SH-SY5Y (cell line): ENCODE data around the gene SLC45A3.

Experiments used
- GATA2 ChIP-seq: IDR thresholded peaks from 2 replicates; pipeline ENCODE4 v1.6.1; 2011; ENCODE audit warnings: mild to moderate bottlenecking, low read depth, low read length
- GATA3 ChIP-seq: IDR thresholded peaks from 2 replicates; pipeline ENCODE4 v1.6.1; 2011; ENCODE audit warnings: low read depth, mild to moderate bottlenecking, low read length, moderate library complexity

Gene SLC45A3

DNA sequence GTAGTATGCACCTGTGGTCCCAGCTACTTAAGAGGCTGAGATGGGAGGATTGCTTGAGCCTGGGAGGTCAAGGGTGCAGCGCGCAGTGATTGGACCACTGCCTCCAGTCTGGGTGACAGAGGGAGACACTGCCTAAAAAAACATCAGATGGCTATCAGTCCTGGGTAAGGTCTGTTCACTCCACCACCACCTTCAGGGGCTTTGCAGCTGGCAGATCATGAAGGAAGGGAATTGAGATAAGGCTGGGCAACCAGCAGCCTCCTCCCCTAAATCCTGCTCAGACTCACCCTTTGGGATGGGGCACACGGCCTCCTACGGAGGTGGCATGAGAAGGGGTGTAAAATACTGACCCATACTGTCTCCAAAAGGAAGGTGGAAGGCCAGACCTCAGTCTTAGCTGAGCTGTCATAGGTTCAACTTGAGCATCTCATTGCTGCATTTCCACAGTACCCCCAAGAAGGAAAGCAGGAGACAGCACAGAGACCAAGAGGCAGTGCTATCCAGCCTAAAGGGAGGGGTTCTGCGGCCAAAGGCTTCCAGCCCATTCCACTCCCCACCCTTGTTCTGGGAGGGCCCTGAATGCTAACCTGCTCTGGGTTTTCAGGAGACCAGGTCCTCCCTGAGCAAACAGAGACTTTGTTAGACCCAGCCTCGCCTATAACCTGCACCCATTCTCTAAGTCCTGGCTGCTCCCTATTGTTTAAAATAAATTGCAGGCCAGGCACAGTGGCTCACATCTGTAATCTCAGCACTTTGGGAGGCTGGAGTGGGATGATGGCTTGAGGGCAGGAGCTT lies 13.7 kb downstream of the SLC45A3 start:
- TF ChIP-seq GATA2, result peak; percentile 83
- TF ChIP-seq GATA3, result no peak

DNA sequence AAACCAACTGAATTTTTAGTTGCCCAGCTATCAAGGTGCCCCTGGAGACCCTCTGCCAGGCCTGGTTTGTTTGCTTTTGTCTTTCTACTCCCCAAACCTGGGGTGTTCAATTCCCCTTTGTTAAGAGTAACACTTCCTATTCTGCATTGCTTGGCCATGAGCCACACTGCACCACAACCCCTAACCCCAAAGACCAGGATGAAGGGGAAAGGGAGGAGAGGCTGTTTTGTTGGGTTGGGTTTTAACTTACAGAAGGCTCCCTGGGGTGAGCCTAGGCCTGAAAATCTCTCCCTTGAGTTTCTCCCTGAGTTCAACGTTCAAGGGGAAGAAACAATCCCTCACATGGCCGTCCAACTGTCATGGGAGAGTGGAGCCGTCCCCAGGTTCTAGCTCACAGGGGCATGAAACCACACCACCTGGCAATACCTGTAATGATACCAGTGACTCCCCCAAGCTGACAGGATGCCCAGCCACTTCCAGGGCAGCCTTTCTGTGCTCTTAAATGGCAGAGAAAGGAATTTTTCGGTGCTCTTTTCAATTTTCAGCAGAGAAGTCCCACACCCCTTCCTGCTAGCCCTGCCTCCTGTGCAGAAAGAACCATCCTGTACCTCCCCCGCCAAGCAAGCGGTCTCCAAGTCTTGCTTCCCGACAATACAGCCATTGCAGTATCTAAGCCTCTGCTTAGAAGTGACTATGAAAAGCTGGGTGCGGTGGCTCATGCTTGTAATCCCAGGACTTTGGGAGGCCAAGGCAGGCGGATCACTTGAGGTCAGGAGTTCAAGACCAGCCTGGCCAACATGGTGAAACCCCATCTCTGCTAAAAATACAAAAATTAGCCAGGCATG lies 14.9 kb downstream of the SLC45A3 start:
- TF ChIP-seq GATA3 (no peak), GATA2 (no peak)

DNA sequence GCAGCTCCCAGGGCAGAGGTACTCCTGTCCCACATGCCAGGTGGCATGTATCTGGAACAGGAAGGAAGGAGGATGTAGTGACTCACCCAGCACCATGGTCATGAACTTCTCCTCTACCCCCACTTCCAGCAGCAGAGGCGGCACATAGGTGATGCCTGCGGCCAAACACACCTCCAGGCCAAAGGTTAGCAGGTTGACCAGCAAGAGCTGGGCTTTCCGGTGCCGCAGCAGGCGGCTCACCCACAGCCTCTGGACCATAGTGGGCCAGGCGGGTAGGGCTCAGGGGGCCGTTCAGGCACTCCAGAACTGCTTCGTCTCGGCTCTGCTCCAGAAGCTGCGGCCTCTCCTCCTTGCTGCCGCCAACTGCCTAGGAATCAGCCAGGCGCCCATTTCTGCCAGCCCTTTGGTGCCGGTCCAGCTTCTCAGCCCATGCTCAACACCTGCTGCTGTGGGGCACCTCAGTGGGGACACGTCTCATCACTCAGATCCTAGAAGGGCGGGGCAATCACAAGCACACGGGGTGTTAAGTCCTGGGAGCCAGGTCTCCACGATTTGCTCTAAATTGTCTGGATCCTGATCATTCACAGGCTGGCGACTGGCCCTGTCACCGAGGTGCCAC lies 15.8 kb downstream of the SLC45A3 start:
- TF ChIP-seq GATA2, result no peak

DNA sequence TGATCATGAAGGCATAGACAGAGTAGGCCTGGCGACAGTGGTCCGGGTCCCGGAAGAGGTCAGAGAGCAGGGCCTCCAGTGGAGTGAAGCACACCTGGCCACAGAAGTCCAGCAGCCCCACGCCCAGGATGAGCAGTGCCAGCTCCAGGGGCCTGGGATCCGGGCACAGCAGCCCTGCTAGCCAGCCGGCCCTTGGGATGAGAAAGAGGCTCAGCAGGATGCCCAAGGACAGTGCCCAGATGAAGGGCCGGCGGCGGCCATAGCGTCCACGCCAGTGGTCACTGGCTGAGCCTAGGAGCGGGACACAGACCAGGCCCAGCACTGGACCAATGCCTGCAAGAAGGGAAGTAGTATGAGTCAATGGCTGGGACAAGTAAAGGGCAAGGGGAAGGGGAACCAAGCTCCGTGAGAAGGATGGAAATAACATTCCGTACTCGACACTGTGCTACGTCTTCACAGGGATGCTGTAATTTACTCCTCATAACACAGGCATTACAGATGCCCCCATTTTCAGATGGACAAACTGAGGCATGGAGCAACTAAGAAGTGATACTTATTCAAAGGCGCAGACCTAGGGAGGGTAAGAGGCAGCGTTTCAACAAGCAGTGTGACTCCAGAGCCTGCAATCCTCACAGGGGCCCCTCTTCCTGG lies 16.9 kb downstream of the SLC45A3 start:
- no peak for TF ChIP-seq GATA3
- no peak for TF ChIP-seq GATA2

DNA sequence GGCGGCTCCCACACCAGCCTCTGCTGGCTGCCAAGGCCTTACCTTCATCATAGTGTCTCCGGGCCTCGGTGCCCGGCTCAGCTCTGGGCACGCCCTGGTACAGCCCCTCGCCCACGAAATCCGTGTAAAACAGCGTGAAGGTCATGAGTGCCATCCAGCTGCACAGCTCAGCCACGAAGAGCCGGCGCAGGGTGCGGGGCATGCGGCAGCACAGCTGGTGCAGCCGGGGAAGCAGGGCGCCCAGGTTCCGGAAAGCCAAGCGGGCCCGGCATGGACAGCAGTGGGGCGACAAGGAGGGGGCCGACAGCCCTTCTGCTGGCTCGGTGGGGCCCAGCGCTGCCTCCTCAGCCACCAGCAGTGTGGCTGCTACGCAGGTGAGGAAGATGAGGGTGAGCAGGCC lies 17.5 kb downstream of the SLC45A3 start:
- no peak for TF ChIP-seq GATA2
- no peak for TF ChIP-seq GATA3

DNA sequence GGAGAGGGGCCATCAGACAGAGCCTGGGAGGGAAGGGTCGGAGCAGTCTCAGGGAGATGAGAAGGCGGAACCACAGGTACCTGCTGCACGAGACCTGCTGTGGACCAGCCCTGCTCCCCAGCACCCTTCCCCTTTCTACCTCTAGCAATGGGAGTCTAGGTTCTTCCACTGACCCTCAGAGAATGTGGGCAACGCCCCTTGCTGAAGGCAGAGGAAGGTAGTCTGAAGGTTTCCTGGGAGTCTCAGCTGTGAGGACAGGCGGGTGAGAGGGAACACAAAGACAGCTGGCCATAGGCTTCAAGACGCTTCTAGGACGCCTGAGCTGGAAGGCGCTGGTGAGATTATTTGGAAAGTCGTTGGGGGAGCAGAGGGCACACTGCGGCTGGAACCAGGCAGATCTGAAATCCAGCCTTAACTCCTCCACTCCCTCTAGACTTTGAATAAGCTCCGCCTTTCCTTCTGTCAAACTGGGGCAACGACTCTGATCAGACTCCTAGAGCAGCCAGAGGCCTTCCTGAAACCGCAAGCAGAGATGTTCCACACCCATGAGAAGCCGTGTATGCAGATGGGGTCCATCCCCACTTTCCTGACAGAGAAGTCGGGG lies 18.1 kb downstream of the SLC45A3 start:
- no peak for TF ChIP-seq GATA2
- TF ChIP-seq GATA3, result no peak

DNA sequence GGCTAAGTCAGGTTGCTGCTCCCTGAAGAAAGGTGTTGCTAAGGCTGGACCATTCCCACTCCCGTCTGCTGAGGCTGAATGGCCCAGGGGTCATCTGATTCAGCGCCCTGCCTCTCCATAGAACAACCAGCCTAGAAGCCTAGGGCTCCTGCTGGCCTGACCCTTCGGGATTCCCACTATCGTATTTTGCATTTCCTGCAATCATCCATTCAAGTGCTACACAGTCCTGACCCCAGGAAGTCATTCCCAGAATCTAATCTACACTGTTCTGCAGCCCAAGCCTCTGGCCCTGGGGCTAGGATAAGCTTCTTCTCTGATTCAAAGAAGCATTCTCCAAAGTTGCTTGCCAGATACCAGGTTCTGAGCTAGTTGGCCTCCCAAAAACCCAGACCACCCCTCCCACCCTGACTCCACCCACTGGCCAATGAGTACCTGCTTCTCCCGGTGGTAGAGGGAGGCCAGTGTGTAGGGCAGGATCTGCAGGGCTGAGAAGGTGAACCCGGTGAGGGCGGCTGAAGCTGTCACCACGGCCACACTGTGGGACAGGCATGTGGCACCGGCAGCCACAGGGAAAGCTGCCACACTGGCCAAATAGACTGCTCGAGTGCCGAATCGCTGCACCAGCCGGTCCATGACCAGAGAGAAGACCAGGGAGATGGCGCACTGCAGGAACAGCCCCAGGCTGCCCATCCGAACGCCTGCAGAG lies 18.7 kb downstream of the SLC45A3 start:
- TF ChIP-seq GATA3 (no peak), GATA2 (no peak)

DNA sequence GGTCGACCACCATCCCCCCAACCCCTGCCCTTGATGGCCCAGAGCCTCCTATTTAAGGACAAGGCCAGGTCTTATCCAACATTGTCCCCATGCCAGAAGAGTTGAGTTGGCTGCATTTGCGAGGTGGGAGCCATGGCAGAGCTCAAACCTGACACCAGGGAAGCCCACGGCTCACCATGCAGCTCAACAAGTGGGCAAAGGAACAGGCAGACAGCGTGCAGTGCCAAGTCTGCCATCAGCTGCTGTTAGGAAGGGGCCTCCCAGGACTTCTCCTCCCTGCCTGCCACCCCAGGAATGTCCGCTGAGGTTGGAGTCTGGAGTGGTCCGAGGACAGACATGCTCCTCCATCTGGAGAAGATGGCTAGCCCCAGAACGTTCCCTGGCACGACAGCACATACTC lies 19.9 kb downstream of the SLC45A3 start:
- TF ChIP-seq GATA3 (no peak), GATA2 (no peak)

DNA sequence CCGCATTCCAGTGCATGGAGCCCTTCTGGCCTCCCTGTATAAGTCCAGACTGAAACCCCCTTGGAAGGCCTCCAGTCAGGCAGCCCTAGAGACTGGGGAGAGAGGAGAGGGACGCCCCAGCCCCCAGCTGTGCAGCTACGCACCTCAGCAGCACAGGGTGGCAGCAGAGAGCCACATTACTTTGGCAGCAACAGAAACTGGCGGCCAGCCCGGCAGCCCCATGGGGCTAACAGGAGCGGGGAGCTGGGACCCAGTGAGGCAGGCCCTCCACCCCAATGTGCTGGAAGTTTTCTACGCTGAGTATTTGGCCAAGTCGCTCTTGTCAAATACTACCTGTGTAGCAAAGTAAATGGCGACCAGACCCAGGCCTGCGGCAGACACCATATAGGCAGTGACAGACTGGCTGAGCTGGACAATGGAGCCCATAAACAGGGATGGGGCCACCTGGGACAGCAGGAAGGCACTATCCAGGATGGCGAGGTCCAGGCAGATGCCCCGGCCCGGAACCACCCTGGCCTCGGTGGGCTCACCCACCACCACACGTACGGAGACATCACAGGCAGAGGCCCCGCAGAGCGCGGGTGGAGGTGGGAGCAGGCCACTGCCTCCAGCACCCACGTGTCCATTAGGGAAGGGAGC lies 21.2 kb downstream of the SLC45A3 start:
- TF ChIP-seq GATA3 (no peak), GATA2 (no peak)

DNA sequence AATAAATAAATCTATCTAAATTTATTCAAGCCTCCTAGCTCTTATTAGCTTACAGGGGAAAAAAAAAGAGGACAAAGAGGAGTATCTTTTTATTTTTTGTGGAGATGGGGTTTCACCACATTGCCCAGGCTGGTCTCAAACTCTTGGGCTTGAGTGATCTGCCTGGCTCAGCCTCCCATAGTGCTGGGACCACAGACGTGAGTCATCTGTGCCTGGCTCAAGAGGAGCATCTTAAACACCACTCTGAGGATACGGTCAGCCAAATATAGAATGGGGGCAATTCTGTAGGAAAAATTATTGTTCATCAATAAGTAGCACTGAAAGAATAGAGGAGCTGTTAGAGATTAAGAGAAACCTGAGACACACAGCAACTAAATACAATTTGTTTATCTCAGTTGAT lies 24.1 kb downstream of the SLC45A3 start:
- TF ChIP-seq GATA3 (no peak), GATA2 (no peak)

DNA sequence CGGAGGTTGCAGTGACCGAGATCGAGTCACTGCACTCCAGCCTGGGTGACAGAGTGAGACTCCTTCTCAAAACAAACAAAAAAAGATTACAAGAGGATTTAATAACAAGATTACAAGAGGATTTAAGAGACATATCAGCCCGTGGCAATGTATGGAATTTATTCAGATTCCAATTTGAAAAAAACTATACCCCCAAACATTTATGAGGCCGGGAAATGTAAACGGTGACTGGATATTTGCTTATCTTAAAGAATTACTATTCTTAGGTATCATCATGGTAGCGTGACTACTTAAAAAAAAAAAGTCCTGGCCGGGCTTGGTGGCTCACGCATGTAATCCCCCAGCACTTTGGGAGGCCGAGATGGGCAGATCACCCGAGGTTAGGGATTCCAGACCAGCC lies 27.3 kb downstream of the SLC45A3 start:
- TF ChIP-seq GATA2 (no peak), GATA3 (no peak)

DNA sequence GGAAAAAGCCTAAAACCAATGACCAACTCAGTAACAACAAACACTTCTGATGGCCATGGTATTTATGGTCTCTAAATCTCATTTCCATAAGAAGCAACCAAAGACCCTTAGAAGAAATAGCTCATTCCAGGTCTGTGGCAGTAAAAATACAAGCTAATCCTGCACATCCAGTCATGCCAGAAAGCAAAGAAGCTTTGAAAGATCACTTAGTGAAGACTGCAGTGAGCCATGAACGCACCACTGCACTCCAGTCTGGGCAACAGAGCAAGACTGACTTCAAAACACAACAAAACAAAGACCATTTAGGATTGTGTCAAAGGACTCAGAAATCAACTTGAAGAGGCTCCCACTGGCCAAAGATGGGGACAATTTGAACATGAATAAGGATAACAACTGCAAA lies 30.1 kb downstream of the SLC45A3 start:
- TF ChIP-seq GATA3, result no peak
- no peak for TF ChIP-seq GATA2

DNA sequence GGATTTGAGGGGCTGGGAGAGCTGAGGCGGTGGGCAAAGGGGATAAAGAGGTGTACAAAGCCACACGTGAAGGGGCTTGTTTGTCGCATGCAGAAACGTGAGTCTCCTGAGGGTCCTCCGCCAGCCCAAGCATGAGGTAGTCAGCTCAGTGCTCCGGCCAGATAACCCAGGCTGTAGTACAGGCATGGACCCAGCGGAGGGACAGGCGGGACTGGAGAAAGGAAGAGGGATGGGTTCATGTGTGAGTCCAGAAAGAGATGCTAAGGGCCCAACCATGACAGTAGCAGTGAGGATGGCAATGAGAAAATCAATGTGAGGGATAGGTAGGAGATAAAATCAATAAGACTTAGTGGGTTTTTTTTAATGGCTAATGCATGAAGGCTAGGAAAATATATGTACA lies 34.8 kb downstream of the SLC45A3 start:
- no peak for TF ChIP-seq GATA2
- no peak for TF ChIP-seq GATA3
